KOPT-K1 (cell line): Measurements from ENCODE around the gene KCNQ5.
"Not testable (repeated sequence)": the region's sequence is repeated elsewhere in the genome, so short reads cannot be mapped to it uniquely, and the experiment has no call there.

Experiments used
- H3K27ac ChIP-seq: fragments of 200-600 bp; sonication (generic); 2 replicates; pipeline ENCODE4 v1.5.1; 2016; ENCODE audit warnings: antibody characterized with exemption, mild to moderate bottlenecking, low read depth, low read length; ENCODE audit not compliant: poor library complexity, severe bottlenecking
- H3K36me3 ChIP-seq: fragments of 200-600 bp; sonication (generic); 2 replicates; pipeline ENCODE4 v1.5.1; 2017; ENCODE audit warnings: antibody characterized with exemption, mild to moderate bottlenecking, low read length, moderate library complexity; ENCODE audit not compliant: insufficient read depth
- H3K9me3 ChIP-seq: fragments of 200-600 bp; sonication (generic); 2 replicates; pipeline ENCODE4 v1.5.1; 2017; ENCODE audit warnings: antibody characterized with exemption, low read length, mild to moderate bottlenecking; ENCODE audit not compliant: insufficient read depth, poor library complexity, severe bottlenecking

KCNQ5 gene

GRCh38 chr6:72978808-72979207, 356.9 kb downstream of the KCNQ5 start:
- not testable (repeated sequence) for H3K9me3 ChIP-seq, H3K27ac ChIP-seq, H3K36me3 ChIP-seq

- not testable (repeated sequence) for H3K27ac ChIP-seq, H3K9me3 ChIP-seq, H3K36me3 ChIP-seq
Measured at GRCh38 chr6:72984189-72984831, 362.4 kb downstream of the KCNQ5 start.

GRCh38 chr6:72984981-72985665, 363.3 kb downstream of the KCNQ5 start:
- no peaks in the 10 kb centered on the region for H3K36me3 ChIP-seq
- H3K9me3 ChIP-seq = no peaks in the 10 kb centered on the region
- H3K27ac ChIP-seq = no peak overlapping the region

GRCh38 chr6:72987301-72987700, 365.4 kb downstream of the KCNQ5 start:
- Histone ChIP-seq H3K9me3 (no peaks in the 10 kb centered on the region), H3K36me3 (no peaks in the 10 kb centered on the region), H3K27ac (no peak overlapping the region)

- no peaks in the 10 kb centered on the region for H3K9me3 ChIP-seq
- no peak overlapping the region for H3K27ac ChIP-seq
- H3K36me3 ChIP-seq = no peaks in the 10 kb centered on the region
Measured at GRCh38 chr6:72999995-73000394, 378.1 kb downstream of the KCNQ5 start.

GRCh38 chr6:73000460-73000859, 378.6 kb downstream of the KCNQ5 start:
- Histone ChIP-seq H3K36me3 (no peaks in the 10 kb centered on the region), H3K9me3 (no peaks in the 10 kb centered on the region), H3K27ac (no peak overlapping the region)

- Histone ChIP-seq H3K36me3 (no peaks in the 10 kb centered on the region), H3K27ac (no peak overlapping the region), H3K9me3 (no peaks in the 10 kb centered on the region)
Measured at GRCh38 chr6:73002588-73002987, 380.7 kb downstream of the KCNQ5 start.

GRCh38 chr6:73003302-73003701, 381.4 kb downstream of the KCNQ5 start:
- Histone ChIP-seq H3K9me3 (no peaks in the 10 kb centered on the region), H3K36me3 (no peaks in the 10 kb centered on the region), H3K27ac (no peak overlapping the region)

GRCh38 chr6:73004231-73004630, 382.4 kb downstream of the KCNQ5 start:
- Histone ChIP-seq H3K9me3 (no peaks in the 10 kb centered on the region), H3K27ac (no peak overlapping the region), H3K36me3 (no peaks in the 10 kb centered on the region)

GRCh38 chr6:73004861-73005260, 383.0 kb downstream of the KCNQ5 start:
- H3K36me3 ChIP-seq = no peaks in the 10 kb centered on the region
- H3K9me3 ChIP-seq = no peaks in the 10 kb centered on the region

GRCh38 chr6:73006146-73006545, 384.3 kb downstream of the KCNQ5 start:
- no peak overlapping the region for H3K27ac ChIP-seq
- H3K9me3 ChIP-seq = no peaks in the 10 kb centered on the region
- no peaks in the 10 kb centered on the region for H3K36me3 ChIP-seq

More at GRCh38 chr6:73004861-73005260, 383.0 kb downstream of the KCNQ5 start:
- no peak overlapping the region for H3K27ac ChIP-seq

- Histone ChIP-seq H3K27ac (no peak overlapping the region), H3K36me3 (no peaks in the 10 kb centered on the region), H3K9me3 (no peaks in the 10 kb centered on the region)
Measured at GRCh38 chr6:73011945-73012344, 390.1 kb downstream of the KCNQ5 start.

GRCh38 chr6:73017476-73017875, 395.6 kb downstream of the KCNQ5 start:
- Histone ChIP-seq H3K27ac (no peak overlapping the region), H3K9me3 (no peaks in the 10 kb centered on the region), H3K36me3 (no peaks in the 10 kb centered on the region)

- Histone ChIP-seq H3K9me3 (no peaks in the 10 kb centered on the region), H3K27ac (no peak overlapping the region), H3K36me3 (no peaks in the 10 kb centered on the region)
Measured at GRCh38 chr6:73024598-73024997, 402.7 kb downstream of the KCNQ5 start.

GRCh38 chr6:73027691-73028090, 405.8 kb downstream of the KCNQ5 start:
- no peaks in the 10 kb centered on the region for H3K36me3 ChIP-seq
- no peaks in the 10 kb centered on the region for H3K9me3 ChIP-seq
- H3K27ac ChIP-seq = no peak overlapping the region

- Histone ChIP-seq H3K9me3 (no peaks in the 10 kb centered on the region), H3K36me3 (no peaks in the 10 kb centered on the region), H3K27ac (no peak overlapping the region)
Measured at GRCh38 chr6:73028124-73028766, 406.4 kb downstream of the KCNQ5 start.
